ENCODE measurements around the gene L1CAM.

L1CAM gene

GRCh38 chrX:153885968-153886903 is at the start of gene L1CAM:
L1CAM (minus strand) TSS chrX:153886173; CDS start chrX:153875836, 10,337 bp downstream.
- no peak for DNase-seq (ENCODE audit: low read depth, low spot score)

DNA sequence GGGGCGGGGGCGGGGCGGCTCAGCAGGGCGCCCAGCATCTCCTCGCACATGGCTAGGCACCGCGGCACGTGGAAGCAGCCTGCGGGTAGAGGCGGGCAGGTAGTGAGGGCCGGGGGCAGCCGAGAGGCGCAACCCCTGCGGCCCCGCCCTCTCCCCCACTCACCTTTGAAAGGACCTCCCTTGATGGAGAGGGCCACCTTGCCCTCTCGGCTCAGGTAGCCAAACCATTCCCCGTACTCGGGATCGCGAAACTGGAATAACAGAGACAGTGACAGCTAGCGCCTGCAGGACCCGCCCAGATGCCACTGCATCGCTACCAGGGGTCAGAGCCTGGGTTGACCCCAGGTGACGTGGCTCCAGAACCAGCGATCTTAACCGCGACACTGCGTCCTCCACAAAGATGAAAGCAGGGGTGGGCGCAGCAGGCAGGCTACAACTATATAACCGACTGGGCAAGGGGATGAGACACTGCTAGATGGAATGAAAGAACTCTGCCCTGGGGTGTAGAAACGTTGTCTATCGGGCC is 49.4 kb upstream of the L1CAM start:
- DNase-seq (ENCODE audit: low read depth, low spot score), result no peak

DNA sequence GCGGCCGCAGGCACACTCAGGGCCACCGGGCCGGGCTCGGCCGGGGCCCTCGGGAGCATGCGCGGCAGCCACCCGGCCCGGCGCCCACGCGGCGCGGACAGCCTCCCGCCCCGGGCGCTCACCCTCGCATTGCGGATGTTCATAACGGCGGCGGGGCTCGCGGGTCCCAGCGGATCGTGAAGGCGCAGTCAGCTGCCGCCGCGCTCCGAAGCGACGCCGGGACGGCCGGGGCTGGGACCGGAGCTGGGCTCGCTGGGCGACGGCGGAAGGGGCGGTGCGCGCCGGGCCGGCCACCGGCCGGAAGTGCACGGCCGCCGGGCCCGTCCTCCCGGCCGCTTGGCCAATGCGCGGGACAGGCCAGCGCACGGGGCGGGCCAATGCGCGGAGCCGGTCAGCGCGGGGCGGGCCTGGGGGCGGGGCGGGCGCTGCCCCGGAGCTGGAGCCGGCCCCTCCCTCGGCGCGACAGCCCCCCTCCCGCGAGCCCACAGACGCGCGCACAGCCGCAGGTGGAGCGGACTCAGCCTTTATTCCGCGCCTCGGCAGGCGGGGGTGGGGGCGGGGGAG is 48.9 kb upstream of the L1CAM start, which contains the start of gene NAA10:
TSS of gene NAA10 (minus strand) at position 276 of the 564 bp plus-strand sequence. CDS start at position 143, 133 bp downstream.
- DNase-seq (ENCODE audit: low read depth, low spot score), result no peak

DNA sequence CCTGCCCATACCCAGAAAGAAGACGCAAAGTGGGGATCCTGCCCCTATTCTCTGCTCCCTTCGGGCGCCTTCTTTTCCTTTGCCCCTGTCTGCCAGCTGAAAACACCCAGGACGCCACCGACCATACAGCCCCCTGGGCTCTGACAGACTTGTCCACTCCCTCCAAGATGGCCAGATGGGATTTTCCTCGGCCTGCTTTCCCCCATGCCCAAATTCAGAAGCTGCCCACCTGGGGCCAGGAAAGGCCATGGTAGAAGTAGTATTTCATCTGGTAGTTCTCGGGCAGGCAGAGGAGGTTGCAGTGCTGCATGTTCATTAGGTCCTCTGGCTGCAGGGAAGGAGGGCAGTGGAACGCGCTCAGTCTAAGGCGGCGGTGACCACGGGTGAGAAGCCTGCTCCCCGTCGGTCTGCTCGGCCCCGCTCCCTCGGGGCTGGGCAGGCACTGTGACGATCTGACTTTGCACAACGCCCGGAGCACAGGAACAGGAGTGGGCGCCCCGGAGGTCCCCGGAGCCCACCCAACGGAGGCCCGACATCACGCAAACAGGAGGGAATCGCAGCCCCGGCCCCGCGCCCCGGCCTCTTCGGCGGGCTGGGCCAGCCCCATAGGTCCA is 48.3 kb upstream of the L1CAM start:
- DNase-seq (ENCODE audit: low read depth, low spot score), result no peak

DNA sequence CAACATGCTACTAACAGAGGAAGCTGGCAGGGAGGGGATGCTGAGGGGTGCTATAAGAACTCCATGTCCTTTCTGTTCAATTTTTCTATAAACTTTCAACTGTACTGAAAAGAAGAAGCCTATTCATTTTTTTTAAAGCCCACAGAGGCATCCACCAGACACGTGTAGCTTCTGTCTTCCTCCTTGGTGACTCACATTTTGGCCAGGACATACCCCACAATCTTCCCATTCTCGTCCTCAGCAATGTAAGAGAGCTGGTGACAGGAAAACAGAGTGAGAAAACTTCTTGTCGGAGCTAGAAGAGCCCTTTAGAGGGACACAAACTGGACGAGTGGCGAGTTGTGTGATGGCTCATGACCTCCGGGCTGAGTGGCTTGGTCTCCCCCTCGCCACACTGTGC is 47.8 kb upstream of the L1CAM start:
- DNase-seq (ENCODE audit: low read depth, low spot score), result no peak

- DNase-seq (ENCODE audit: low read depth, low spot score), result no peak
These were observed 46.4 kb upstream of the L1CAM start for GRCh38 chrX:153932220-153932915.

GRCh38 chrX:153931748-153932147 is 45.8 kb upstream of the L1CAM start:
- DNase-seq (ENCODE audit: low read depth, low spot score), result no peak

DNA sequence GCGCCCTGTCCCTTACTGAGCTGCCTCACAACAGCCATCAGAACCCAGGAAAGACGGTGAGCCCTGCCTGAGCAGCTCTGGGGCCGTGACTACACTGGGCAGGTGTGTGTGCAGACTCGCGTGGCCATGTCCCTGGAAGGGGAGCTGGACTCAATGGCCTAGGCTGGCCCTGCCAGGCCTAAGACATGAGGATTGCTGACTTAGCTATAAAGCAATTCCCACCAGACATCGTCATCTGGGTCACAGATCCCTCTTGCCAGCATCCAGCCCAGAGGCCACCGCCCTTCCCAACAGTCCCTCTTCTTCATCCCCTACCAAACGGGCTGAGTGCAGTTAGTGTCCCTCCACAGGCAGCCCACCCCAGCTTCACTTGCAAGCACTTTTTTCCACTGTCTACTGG is 45.2 kb upstream of the L1CAM start:
- no peak for DNase-seq (ENCODE audit: low read depth, low spot score)

- DNase-seq (ENCODE audit: low read depth, low spot score), result no peak
These were observed 44.3 kb upstream of the L1CAM start for GRCh38 chrX:153930011-153930910.

DNA sequence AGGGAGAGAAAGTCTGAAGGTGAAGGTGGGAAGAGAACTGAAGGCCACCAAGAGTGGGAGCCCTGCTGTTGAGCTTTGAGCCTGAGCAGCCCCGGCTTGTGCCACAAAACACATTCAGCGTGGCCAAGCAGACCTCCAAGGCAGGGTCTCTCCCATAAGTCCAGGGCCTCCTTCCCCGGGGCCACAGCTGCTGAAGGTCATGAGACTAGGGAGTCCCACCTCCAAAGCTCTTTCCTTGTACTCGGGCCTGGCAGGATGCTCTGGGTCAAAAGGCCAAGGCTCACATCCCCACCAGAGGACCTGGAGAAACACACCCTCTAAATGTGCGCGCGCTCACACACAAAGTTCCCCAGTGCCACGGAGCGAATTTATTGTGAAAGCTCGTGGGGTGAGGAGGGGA is 43.6 kb upstream of the L1CAM start:
- DNase-seq (ENCODE audit: low read depth, low spot score), result no peak

GRCh38 chrX:153928846-153929245 is 42.9 kb upstream of the L1CAM start:
- no peak for DNase-seq (ENCODE audit: low read depth, low spot score)

DNA sequence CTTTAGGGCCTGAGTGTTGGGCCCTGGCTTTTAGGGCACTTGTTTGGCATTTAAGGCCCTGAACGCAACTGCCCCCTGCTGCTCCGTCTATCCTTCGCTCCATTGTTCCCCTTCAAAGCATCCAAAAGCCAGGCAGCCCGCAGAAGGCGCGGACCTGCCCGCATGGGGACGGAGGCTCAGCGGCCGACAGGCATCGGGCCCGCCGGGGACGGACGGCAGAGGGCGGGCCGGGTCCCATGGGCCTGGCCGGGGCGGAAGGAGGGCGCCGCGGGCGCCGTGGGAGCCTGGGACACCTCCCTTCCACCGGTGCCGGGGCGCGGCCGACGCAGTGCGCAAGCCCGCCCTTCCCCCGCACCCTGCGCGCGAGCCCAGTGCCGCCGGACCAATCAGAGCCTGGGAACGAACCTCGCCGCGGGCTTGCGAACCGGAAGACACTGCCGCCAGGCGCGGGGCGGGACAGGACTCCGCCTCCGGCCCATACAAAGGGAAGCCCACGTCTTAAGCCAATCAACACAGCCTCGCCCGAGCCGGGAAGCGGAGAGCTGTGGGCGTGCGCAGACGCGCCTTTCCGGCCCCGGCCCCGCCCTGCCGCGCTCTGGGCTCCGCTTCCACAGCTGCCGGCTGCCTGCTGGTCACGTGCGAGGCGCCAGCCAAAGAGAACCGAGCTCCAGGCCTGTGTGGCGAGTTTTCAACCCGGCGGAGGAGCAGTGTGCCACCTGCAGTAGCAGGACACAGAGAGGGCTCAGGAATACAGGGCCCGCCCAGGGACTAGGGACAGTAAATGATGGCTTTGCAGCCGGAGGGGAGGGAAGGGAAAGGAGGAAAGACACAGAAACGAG is 42.2 kb upstream of the L1CAM start:
- DNase-seq (ENCODE audit: low read depth, low spot score), result peak; percentile 93

DNA sequence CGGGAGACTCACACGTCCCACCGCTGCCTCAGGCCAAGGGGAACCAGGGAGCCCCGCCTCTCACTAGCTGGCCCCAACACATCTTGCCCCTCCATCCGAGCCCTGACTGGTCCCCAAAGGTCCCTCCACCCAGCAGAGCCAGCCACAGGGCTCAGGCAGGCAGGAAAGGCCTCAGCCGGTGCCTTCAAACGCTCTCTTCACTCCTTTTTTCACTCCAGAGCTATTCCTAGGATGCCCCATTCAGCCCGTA is 41.6 kb upstream of the L1CAM start:
- DNase-seq (ENCODE audit: low read depth, low spot score), result no peak

- no peak for DNase-seq (ENCODE audit: low read depth, low spot score)
These were observed 41.1 kb upstream of the L1CAM start for GRCh38 chrX:153926858-153927671.

GRCh38 chrX:153926552-153926857 is 40.5 kb upstream of the L1CAM start:
- DNase-seq (ENCODE audit: low read depth, low spot score), result no peak

DNA sequence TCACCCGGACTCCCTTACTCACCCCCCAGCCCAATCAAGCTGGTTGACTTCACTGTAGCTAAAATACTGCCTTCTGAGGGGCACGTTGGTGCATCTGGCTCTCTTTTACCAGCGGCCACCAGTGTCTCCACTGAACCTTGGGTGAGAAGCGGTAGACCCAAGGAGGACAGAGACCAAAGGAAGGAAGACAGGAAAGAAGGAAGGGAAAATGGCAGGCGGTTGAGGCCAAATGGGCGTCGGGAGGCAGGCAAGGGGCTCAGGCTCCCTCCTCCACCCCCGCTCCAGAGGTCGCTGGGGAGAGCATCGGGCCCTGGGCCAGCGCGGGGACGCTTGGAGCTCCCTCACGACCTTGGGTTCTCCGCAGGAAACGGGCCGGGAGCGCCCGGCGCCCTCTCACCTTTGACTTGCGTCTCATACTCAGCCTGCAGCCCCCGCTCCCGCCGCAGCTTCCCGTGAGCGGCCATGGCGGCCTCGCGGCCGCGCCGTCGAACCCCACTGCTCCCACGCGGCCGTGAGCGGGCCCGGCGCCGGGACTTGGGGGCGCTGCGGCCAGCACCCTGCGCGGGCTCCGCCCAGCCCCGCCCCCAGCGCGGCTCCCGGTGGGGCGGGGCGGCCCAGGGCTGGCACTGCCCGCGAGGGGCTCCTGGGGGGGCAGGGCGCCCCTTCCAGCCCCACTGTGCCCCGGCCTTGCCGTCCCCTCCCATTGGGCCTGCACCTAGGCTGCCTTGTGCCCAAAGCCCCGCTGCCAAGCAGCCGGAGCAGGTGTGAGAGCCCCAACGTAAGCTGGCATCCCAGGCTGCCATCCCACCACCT is 40.0 kb upstream of the L1CAM start, which contains the start of gene ARHGAP4:
TSS of gene ARHGAP4 (minus strand) at position 526 of the 813 bp plus-strand sequence. CDS start at position 464, 62 bp downstream.
- no peak for DNase-seq (ENCODE audit: low read depth, low spot score)

DNA sequence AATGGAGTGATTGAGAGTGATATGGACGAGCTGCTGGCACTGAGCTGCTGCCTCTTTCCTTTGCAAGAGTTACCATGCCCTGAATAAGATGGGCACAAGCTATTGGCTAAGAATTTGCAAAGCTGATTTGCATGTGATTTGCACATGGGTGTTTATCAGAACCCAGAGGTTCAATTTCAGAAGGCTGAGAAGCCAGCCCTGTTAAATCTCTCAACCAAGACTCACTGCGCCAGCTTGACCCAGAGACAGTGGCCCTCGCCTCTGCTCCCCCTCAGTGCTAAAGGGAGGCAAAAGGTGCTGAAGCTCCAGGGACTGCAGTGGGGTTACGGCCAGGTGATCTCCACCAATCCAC is 39.4 kb upstream of the L1CAM start:
- no peak for DNase-seq (ENCODE audit: low read depth, low spot score)

DNA sequence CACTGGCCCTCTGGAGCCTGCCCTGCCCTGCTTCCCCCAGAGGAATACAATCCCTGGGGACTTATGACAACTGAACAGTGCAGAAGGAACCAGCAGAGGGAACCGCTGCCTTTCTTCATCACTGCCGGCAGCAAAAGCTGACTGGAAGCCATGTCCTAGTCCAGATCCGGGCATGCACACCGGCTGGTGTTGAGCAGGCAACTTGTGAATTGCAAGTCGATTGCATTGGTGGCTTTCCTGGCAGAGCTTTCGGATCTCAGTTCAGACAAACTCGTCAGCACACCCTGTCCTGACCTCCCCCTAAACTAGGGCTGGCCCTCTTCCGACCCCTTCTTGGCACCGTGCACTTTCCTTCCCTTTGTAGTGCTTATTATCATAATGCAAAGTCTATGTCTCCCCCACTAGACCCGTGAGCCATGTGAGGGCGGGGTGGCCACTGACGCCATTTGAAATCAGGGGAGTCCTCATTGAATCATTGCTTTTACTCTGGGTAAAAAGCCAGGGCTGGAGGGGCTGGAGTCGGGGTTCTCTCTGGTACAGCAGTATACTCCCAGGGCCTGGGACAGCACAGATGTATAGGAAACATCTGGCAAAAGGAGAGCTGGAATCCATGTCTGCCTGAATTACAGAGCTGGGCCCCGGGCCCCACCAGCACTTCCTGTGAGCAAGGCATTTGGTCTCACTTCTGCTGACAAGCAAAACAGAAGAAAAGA is 38.3 kb upstream of the L1CAM start:
- no peak for DNase-seq (ENCODE audit: low read depth, low spot score)
